Kidney (tissue), 14 donors: ENCODE results near the gene BAG2. TPM values are rescaled to one million over a fixed set of nuclear protein-coding genes. Genes with fewer than 3 reads are reported as not detected.

Experiments
- DNase-seq, 5 donors: peaks; one replicate each; pipeline ENCODE4 v3.0.0-alpha.2; 2013 to 2020
- FAIRE-seq: peaks from 2 replicates; lab custom pipeline; 2012; peaks lifted over from hg19 to GRCh38; lab: Jason Lieb, UNC
- H3K27ac ChIP-seq, 2 donors: one replicate each; pipeline ENCODE4 v1.7.0; 2013; ENCODE audit warnings: low read depth in 2 of 2, low read length in 2 of 2, inconsistent platforms in 1 of 2
- H3K27me3 ChIP-seq: one replicate; pipeline ENCODE4 v1.7.1; 2013; ENCODE audit warnings: low read length, inconsistent platforms; ENCODE audit not compliant: control insufficient read depth, insufficient read depth
- H3K36me3 ChIP-seq, 3 donors: one replicate each; pipeline versions ENCODE4 v1.7.0 to v1.7.1; 2013; ENCODE audit warnings: low read length in 3 of 3, control low read depth in 1 of 3, inconsistent platforms in 1 of 3; ENCODE audit not compliant: insufficient read depth in 3 of 3, control insufficient read depth in 2 of 3
- H3K4me1 ChIP-seq, 3 donors: one replicate each; pipeline versions ENCODE4 v1.7.0 to v1.7.1; 2013; ENCODE audit warnings: low read length in 3 of 3, inconsistent platforms in 1 of 3, low read depth in 1 of 3; ENCODE audit not compliant: control insufficient read depth in 2 of 3, insufficient read depth in 2 of 3
- H3K4me3 ChIP-seq, 3 donors: one replicate each; pipeline versions ENCODE4 v1.7.0 to v1.8.1; 2013; ENCODE audit warnings: low read length in 3 of 3, control low read depth in 1 of 3, inconsistent platforms in 1 of 3
- H3K9ac ChIP-seq, 3 donors: one replicate each; pipeline versions ENCODE4 v1.7.0 to v1.7.1; 2013; ENCODE audit warnings: low read length in 3 of 3, control low read depth in 1 of 3, inconsistent platforms in 1 of 3
- H3K9me3 ChIP-seq, 3 donors: one replicate each; pipeline versions ENCODE4 v1.7.0 to v1.7.1; 2013; ENCODE audit warnings: low read length in 3 of 3, control low read depth in 1 of 3, inconsistent platforms in 1 of 3; ENCODE audit not compliant: control insufficient read depth in 2 of 3, insufficient read depth in 1 of 3
- CTCF ChIP-seq: IDR thresholded peaks from 3 replicates; pipeline ENCODE4 v1.5.1; 2012; ENCODE audit warnings: mild to moderate bottlenecking, moderate library complexity, borderline replicate concordance; ENCODE audit not compliant: insufficient read depth; ENCODE audit errors: extremely low read depth
- intact Hi-C: fragments of 100-400 bp; cut with DNase I; formaldehyde crosslinking; loops from one replicate; pipeline ENCODE4 v1.11.1; 2022
- polyA plus RNA-seq: library from polyadenylated mRNA; stranded (reverse); fragments of 350-450 nt; fragmentation: Illumina TruSeq; extraction: RNeasy Lipid Tissue Mini Kit (QIAGEN cat#74804); gene quantifications from one replicate; pipeline ENCODE4 v1.2.3, GENCODE V29; 2014; ENCODE audit warnings: low read depth, low replicate concordance; ENCODE audit not compliant: insufficient read depth
- total RNA-seq: library from RNA; stranded (reverse); fragmentation: NEBNext Ultra II Directional; extraction: Animal tissue kit (Norgen Biotek cat#: 25700); gene quantifications from one replicate; pipeline ENCODE4 v1.2.1, GENCODE V29; 2021
- donor health status: control.
- donor health status: control.
- donor health status: control.
- donor health status: control.
- donor health status: control.
- donor health status: DM: yes; HTN: yes; CAD: no.
- donor health status: Normal renal cell carcinoma (clear cell type).

BAG2 gene
- total and polyA plus RNA-seq, 2 donors from 2014 or later = 2.7 to 3.2 TPM

GRCh38 chr6:57221191-57221935, 49.2 kb downstream of the BAG2 start:
- Histone ChIP-seq H3K27me3 (no peaks in the 10 kb centered on the region), H3K4me1 (peaks cover 0 to 5% (median 0%) of the 10 kb centered on the region in 3 donors), H3K36me3 (no peaks in the 10 kb centered on the region), H3K9ac (peak overlapping the region; percentile 58 to 90 (median 78)), H3K27ac (peak overlapping the region; percentile 13 to 79), H3K4me3 (peak overlapping the region; percentile 93 to 95 (median 94)), H3K9me3 (no peaks in the 10 kb centered on the region)
- DNase-seq = peak; percentile 83 to 90 (median 89)
- no peak for FAIRE-seq
- TF ChIP-seq CTCF = peak; percentile 30
- intact Hi-C loops = no loop called here

GRCh38 chr6:57221936-57222742, 50.0 kb downstream of the BAG2 start, which contains the start of gene RAB23:
Gene RAB23 (minus strand): TSS chr6:57222307. CDS start chr6:57210380, 11,927 bp downstream.
- Histone ChIP-seq H3K27me3 (no peaks in the 10 kb centered on the region), H3K27ac (peak within 1 kb of the TSS; percentile 68 to 79), H3K4me3 (peak within 1 kb of the TSS; percentile 93 to 95 (median 94)), H3K4me1 (peaks cover 0 to 5% (median 0%) of the 10 kb centered on the region in 3 donors), H3K9ac (peak within 1 kb of the TSS; percentile 58 to 90 (median 78)), H3K9me3 (no peaks in the 10 kb centered on the region), H3K36me3 (no peaks in the 10 kb centered on the region)
- intact Hi-C loops = no loop called here
- no peak for TF ChIP-seq CTCF
- FAIRE-seq (no peak), DNase-seq (peak; percentile 91 to 96 (median 94))

GRCh38 chr6:57222743-57223077, 50.6 kb downstream of the BAG2 start:
- Histone ChIP-seq H3K4me3 (peak overlapping the region; percentile 93 to 95 (median 94)), H3K9ac (peak overlapping the region; percentile 41 to 78 (median 77)), H3K27me3 (no peaks in the 10 kb centered on the region), H3K4me1 (peaks cover 0 to 5% (median 0%) of the 10 kb centered on the region in 3 donors), H3K9me3 (no peaks in the 10 kb centered on the region), H3K36me3 (no peaks in the 10 kb centered on the region), H3K27ac (no peak overlapping the region)
- FAIRE-seq (no peak), DNase-seq (no peak)
- intact Hi-C loops = no loop called here
- TF ChIP-seq CTCF = no peak
